ENCODE data around the gene PDE3B.

The PDE3B gene

DNA sequence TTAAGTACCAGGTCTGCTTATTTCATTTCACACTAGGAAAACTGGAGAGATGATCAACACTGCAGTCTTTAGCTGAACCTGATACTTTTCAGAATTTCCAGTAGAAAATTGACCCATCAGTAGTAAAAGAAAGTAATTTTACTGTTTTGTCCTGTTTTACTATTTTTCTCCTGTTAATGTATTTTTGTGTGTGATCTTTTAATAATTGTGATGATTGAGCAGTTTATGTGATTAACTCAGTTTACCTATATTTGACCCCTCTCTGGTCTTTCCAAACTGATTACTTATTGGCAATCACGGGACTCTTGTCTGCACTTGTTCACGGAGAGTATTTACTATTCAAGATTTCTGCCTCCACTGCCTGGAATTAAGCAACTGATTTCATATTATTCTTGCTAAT lies 249.0 kb downstream of the PDE3B start:
- ATAC-seq (ENCODE audit: low read depth) (no peak), DNase-seq (ENCODE audit: low spot score in 2 of 2) (no peak)
- H3K4me1 Mint-ChIP-seq: peaks cover 17% of the 10 kb centered on the region
- no peaks in the 10 kb centered on the region for H3K9me3 Mint-ChIP-seq
- H3K27me3 Mint-ChIP-seq: no peaks in the 10 kb centered on the region
- H3K27ac Mint-ChIP-seq: peak overlapping the region; percentile 90
- no peaks in the 10 kb centered on the region for H3K36me3 Mint-ChIP-seq
- peak overlapping the region; percentile 98 for H3K4me3 Mint-ChIP-seq

DNA sequence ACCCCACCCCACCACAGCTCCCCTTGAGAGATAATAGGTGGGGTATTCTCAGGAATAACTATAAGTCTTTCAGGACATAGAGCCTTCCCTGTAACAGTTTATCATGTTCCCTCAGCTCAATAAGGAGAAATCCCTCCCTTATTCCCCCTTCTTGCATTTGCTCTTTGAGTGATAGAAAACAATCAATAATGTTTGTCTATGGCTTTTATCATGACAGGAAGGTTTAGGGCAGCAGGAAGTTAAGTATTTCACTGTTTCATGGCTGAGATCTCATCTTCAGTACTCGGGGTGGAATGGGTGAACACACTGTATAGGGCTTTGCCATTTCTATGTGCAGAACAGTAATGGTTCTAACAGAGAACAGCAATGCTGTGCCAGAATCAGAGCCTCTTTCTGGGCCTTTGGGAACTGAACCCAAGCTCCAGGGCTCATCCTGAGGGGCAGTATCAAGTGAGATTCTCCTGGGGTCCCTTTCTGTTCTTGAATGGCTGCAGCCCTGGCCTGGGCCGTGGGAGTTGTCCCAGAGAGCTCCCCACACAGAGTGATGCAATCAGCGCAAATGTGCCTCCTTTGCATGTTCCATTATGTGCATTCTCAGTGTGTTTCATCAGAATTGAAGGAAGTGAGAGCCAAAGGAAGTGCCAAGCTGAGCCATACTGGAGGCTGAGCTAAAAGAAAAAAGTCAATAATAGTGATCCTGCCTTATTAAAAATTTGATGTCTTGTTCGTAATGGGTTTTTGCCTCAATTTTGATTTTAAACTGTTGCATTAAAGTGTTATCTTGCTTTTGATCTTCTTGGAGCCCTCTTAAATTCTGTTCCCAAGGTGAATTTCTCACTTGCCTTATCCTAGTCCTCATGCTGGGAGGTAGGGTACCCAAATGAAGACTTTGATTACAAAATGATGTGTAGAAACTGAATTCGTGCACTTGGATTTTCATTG lies 251.3 kb downstream of the PDE3B start:
- H3K27me3 Mint-ChIP-seq: no peaks in the 10 kb centered on the region
- H3K9me3 Mint-ChIP-seq: no peaks in the 10 kb centered on the region
- DNase-seq (ENCODE audit: low spot score in 2 of 2) (no peak), ATAC-seq (ENCODE audit: low read depth) (no peak)
- H3K36me3 Mint-ChIP-seq: no peaks in the 10 kb centered on the region
- H3K4me1 Mint-ChIP-seq: peaks cover 10% of the 10 kb centered on the region
- H3K4me3 Mint-ChIP-seq: no peak overlapping the region
- H3K27ac Mint-ChIP-seq: no peak overlapping the region

DNA sequence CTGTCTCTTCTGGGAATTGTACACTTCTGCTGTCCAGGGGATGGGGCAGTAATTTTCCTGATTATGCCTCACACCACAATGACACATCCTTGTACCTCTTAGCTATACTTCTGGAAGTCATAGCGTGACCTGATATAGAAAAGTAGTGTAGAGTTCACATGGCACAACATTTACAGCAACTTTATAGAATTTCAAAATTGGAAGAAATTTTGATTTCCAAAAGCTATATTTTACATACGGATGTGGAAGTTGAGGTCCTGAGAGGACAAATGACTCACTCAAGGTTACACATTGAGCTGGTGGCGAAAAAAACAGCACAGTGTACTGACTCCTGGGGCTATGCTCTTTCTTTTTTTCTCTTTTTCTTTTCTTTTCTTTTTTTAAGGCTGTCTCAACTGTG lies 254.8 kb downstream of the PDE3B start:
- Mint-ChIP-seq H3K27ac (no peak overlapping the region), H3K4me1 (peaks cover 2% of the 10 kb centered on the region), H3K4me3 (no peak overlapping the region), H3K27me3 (no peaks in the 10 kb centered on the region), H3K36me3 (no peaks in the 10 kb centered on the region), H3K9me3 (no peaks in the 10 kb centered on the region)
- DNase-seq (ENCODE audit: low spot score in 2 of 2) (no peak), ATAC-seq (ENCODE audit: low read depth) (no peak)

DNA sequence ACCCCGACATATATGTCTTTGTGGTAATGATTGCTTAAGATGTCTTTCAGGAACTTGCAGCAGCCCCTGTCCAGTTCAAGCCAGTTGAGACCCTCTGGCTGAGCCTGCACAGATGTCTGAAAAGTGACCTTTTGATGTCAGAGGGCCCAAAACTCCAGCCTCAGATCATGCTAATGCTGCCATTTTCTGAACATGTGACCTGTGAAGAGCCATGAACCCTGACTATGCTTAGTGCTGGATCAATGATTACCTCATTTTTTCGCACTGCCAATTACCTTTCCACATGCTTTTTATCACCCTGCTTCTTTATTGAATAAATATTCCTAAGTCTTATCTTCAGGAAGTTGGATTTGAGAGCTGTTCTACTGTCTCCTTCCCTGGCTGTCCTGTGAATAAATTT lies 255.3 kb downstream of the PDE3B start:
- DNase-seq (ENCODE audit: low spot score in 2 of 2) (no peak), ATAC-seq (ENCODE audit: low read depth) (no peak)
- H3K27me3 Mint-ChIP-seq: no peaks in the 10 kb centered on the region
- H3K27ac Mint-ChIP-seq: no peak overlapping the region
- no peaks in the 10 kb centered on the region for H3K36me3 Mint-ChIP-seq
- no peak overlapping the region for H3K4me3 Mint-ChIP-seq
- peaks cover 2% of the 10 kb centered on the region for H3K4me1 Mint-ChIP-seq
- no peaks in the 10 kb centered on the region for H3K9me3 Mint-ChIP-seq

DNA sequence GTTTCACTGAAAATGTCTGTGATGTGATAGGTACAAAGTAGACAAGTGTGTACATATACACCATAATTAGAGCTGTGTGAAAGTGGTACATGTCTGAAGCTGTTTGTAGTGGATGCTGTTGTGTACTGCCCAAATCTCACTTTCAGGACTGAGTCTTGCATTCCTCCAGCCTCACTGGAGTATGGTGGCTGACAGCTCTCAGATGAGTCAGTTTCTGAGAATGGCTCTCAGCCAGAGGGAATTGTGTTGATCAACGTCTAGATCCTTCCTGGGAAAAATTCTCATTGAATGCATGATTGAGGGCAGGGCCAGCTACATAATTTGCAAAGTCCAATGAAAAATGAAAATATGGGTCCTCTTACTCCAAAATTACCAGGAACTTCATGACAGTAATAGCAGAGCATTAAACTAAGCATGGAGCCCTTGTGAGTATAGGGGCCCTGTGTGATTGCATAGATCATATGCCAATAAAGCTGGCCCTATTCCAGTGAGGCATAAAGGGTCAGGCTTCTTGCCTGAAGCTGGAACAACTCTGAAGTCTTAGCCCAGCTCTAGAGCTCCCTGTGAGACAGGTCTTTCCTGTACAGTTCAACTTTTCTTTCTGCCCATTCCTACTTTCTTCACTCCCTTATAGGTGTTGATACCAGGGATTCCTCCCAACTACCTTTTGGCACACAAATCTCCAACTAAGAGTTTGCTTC lies 259.2 kb downstream of the PDE3B start:
- H3K36me3 Mint-ChIP-seq: no peaks in the 10 kb centered on the region
- ATAC-seq (ENCODE audit: low read depth): no peak
- no peaks in the 10 kb centered on the region for H3K27me3 Mint-ChIP-seq
- H3K27ac Mint-ChIP-seq: no peak overlapping the region
- H3K4me1 Mint-ChIP-seq: peaks cover 24% of the 10 kb centered on the region
- no peak overlapping the region for H3K4me3 Mint-ChIP-seq
- H3K9me3 Mint-ChIP-seq: no peaks in the 10 kb centered on the region
- DNase-seq (ENCODE audit: low spot score in 2 of 2): no peak

DNA sequence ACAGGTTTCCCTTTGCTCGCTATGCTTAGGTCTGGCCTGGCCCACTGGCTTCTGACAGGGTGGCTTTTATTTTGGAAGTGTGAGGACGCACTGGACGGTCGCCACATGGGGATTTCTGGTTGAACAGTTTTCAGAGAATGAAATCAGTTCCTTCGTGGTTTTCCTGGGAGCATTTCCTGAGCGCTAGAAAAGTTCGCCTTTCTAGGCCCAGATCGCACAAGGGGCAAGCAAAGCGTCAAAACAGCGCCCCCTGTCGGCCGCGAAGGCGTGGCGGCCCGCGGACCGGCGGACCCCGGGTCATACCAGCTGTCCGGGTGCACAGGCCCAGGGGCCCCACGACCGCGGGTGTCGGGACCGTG lies 261.1 kb downstream of the PDE3B start:
- no peak for ATAC-seq (ENCODE audit: low read depth)
- H3K4me3 Mint-ChIP-seq: peak overlapping the region; percentile 81
- H3K4me1 Mint-ChIP-seq: peaks cover 30% of the 10 kb centered on the region

DNA sequence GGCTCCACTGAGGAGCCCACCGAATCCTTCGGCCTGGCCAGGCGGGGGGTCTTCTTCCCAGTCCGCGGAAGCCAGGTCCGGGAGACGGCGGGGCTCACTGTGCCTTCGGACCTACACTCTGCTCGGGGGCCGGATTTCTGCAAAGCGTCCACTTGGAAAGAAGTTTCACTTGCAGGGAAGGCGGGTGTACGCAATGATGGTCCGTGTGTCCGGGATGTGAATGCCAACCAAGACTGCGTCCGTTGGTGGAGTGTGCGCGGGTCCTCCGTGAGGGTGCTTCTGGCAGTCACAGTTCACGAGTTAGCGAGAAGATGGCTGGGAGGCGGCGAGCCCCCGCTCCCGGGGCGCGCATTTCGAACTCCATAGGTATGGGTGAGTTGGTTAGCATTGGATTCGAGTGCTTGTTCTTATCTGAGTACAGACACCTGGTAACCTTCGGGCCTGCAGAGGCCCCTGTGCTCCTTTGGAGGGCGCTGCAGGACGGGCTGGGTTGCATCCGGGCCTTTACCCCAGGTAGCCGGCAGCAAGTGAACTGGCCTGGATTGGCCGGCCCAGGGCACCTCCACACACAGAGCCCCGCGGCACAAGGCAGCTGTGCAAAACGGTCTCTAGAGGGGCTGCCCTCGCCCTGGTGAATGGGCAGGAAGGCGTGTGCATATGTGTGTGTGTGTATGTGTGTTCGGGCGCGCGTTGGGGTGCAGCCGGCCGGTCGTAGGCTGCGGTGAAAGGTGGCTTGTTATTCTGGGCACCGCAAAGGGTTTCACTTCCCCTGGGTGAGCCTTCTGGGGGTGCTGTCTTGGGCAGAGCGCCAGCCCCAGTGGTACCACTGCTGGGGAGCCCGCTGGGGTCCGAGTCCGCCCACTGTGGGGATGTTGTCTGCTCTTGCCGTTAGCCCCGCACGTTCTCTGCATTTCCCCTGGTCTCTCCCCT lies 261.8 kb downstream of the PDE3B start:
- ATAC-seq (ENCODE audit: low read depth) (peak; percentile 79), DNase-seq (ENCODE audit: low spot score in 2 of 2) (peak; percentile 78 to 86)
- no peaks in the 10 kb centered on the region for H3K27me3 Mint-ChIP-seq
- H3K4me3 Mint-ChIP-seq: peak overlapping the region; percentile 81
- H3K9me3 Mint-ChIP-seq: no peaks in the 10 kb centered on the region
- no peaks in the 10 kb centered on the region for H3K36me3 Mint-ChIP-seq
- H3K27ac Mint-ChIP-seq: peak overlapping the region; percentile 56
- H3K4me1 Mint-ChIP-seq: peaks cover 30% of the 10 kb centered on the region

More for the DNA sequence above, 261.1 kb downstream of the PDE3B start:
- Mint-ChIP-seq H3K27me3 (no peaks in the 10 kb centered on the region), H3K27ac (no peak overlapping the region), H3K9me3 (no peaks in the 10 kb centered on the region), H3K36me3 (no peaks in the 10 kb centered on the region)
- DNase-seq (ENCODE audit: low spot score in 2 of 2): peak; percentile 63 to 77

DNA sequence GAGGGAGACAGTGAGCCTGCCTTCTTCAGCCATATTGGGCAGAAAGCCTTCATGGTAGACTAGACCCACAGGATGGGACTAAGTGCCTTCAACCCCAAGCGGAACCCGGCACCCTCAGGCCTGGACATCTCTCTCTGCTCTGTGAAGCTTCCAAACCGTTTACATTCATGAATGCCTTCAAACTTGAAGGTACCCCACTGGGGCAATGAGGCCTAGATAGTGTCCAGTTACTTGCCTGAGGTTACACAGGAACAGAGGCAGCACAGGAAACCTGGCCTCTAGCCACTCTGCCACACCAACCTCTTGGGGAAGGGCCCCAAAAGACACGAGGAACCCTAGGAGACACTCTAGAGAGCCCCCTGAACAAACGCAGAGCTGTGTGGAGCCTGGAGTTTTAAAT lies 263.0 kb downstream of the PDE3B start:
- H3K36me3 Mint-ChIP-seq: no peaks in the 10 kb centered on the region
- no peak overlapping the region for H3K4me3 Mint-ChIP-seq
- no peaks in the 10 kb centered on the region for H3K27me3 Mint-ChIP-seq
- peaks cover 30% of the 10 kb centered on the region for H3K4me1 Mint-ChIP-seq
- H3K27ac Mint-ChIP-seq: peak overlapping the region; percentile 56
- no peak for ATAC-seq (ENCODE audit: low read depth)
- no peaks in the 10 kb centered on the region for H3K9me3 Mint-ChIP-seq
- DNase-seq (ENCODE audit: low spot score in 2 of 2): peak; percentile 3 to 35

DNA sequence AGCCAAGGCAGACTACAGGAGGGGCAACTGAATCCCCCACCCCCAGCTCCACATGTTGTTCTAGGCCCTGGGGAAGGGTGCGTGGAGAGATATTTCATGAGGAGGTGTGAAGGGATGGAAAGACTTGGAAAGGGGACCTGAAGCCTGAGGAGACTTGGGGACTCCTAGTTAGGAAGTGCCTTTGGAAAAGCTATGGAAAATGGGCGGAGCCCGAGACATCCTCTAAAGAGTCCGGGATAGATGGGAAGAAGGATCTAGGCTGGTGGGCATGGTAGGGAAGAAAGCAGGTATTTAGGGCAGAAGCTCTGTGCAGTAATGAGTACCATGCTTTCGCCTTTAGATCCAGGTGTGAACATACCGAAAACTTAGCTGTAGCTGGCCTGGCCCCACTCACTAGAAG lies 263.4 kb downstream of the PDE3B start:
- H3K4me1 Mint-ChIP-seq: peaks cover 30% of the 10 kb centered on the region
- no peaks in the 10 kb centered on the region for H3K27me3 Mint-ChIP-seq
- H3K36me3 Mint-ChIP-seq: no peaks in the 10 kb centered on the region
- DNase-seq (ENCODE audit: low spot score in 2 of 2): no peak
- ATAC-seq (ENCODE audit: low read depth): no peak
- no peak overlapping the region for H3K4me3 Mint-ChIP-seq
- peak overlapping the region; percentile 56 for H3K27ac Mint-ChIP-seq
- H3K9me3 Mint-ChIP-seq: no peaks in the 10 kb centered on the region

DNA sequence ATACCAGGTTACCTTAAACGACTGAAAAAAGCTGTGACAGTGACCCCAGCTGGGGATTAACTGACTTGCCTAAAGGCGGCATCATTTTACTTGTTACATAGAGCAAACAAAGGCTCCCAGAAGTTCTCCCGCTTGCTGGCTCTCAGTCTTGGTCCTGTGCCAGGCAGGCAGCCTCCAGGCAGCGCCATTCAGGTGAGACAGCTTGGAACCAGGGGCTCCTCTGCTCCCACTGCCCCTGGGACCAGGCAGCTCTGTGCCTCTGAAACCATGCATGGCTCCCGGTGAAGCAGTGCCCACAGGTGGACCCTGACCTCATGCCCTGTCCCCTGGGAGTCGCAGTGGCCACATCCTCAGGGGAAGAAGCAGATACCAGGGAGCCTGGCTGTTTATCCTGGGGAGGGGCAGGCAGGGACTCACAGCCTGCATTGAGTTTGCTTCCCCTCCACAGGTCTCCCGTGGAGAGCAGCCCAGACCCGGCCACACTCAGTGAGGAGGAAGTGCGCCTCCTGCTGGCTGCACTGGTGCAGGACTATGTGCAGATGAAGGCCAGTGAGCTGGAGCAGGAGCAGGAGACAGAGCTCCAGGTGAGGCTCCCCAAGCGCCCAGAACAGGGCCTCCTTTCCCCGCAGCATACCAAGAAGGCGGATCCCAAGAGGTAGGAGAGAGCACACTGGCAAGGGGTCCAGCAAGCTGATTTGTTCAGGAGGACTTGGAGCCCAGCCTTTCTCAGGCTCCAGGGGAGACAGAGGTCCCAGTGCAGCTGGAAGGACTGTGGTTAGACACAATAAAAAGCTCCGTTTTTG lies 264.0 kb downstream of the PDE3B start:
- Mint-ChIP-seq H3K4me3 (no peak overlapping the region), H3K27ac (peak overlapping the region; percentile 56), H3K36me3 (no peaks in the 10 kb centered on the region), H3K4me1 (peaks cover 30% of the 10 kb centered on the region), H3K9me3 (no peaks in the 10 kb centered on the region), H3K27me3 (peaks cover 1% of the 10 kb centered on the region)
- ATAC-seq (ENCODE audit: low read depth) (peak; percentile 43), DNase-seq (ENCODE audit: low spot score in 2 of 2) (peak; percentile 80 to 85)

DNA sequence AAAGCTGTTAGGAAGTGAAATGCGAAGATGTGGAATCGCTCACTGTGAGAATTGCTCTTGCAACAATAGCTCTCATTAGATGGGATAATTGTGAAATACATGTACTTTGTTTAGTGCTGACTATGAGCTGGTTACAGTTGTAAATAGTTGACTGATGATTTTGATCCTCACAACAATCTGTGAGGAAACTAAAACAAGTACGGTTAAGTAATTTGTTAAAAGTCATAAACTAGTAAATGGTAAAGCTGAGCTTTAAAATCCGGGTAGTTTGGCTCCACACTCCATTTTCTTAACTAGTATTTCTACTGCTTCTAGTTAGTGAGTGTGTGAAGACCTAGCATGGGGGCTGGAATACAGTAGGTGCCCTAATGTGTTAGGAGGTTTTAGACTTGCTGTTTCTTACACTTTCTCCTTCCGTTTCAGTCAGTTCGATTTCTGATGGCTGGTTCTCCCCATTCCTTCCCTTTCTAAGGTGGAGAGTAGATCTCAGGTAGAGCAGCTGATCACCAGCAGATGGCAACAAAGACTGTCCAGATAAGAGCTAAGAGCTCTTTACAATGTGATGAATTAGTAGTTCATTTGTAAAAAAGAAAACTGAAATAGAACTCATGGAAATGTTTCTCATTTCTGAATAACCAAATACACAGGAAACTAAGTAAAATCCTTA lies 264.7 kb downstream of the PDE3B start:
- Mint-ChIP-seq H3K36me3 (no peaks in the 10 kb centered on the region), H3K27me3 (peaks cover 1% of the 10 kb centered on the region), H3K9me3 (no peaks in the 10 kb centered on the region), H3K4me3 (no peak overlapping the region), H3K27ac (peak overlapping the region; percentile 38), H3K4me1 (peaks cover 30% of the 10 kb centered on the region)
- ATAC-seq (ENCODE audit: low read depth) (no peak), DNase-seq (ENCODE audit: low spot score in 2 of 2) (peak in 1 of 2 donors; percentile 37)

DNA sequence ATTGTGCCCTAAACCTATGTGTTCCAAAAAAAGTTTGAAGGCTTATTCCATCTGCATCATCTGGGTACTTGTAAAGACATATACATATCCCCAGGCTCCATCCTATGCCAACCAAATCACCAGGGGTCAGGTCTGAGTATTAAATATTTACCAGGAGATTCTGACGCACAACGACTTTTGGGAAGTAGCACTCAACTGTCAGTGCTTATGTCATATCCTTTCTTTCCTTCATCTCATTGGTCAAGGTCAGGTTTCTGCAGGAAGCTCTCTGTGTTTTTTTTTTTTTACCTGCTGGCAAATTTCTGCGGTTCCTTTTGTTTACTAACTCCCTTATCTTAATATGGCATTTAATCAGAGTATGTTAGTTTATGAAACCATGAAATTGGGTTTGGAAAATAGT lies 270.9 kb downstream of the PDE3B start:
- H3K27me3 Mint-ChIP-seq: peaks cover 8% of the 10 kb centered on the region
- H3K4me3 Mint-ChIP-seq: no peak overlapping the region
- no peaks in the 10 kb centered on the region for H3K4me1 Mint-ChIP-seq
- no peaks in the 10 kb centered on the region for H3K36me3 Mint-ChIP-seq
- no peak for DNase-seq (ENCODE audit: low spot score in 2 of 2)
- H3K9me3 Mint-ChIP-seq: peaks cover 3% of the 10 kb centered on the region
- ATAC-seq (ENCODE audit: low read depth): no peak
- H3K27ac Mint-ChIP-seq: no peak overlapping the region

DNA sequence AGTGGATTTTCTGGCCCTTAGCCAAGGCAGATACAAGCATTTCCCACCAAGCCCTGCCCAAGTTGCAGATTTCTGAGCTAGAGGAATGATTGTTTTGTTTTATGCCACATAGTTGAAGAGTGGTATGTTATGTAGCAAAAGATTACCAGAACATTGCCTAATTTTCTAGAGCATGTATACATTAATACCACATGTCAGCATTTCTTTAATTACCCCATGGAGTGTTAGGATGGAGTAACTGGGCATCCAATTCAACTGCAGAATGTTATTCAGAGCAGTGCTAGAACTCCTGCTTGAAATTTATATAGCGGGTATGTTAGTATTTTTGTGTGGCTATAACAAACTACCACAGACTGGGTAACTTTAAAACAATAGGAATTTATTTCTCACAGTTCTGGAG lies 272.8 kb downstream of the PDE3B start:
- Mint-ChIP-seq H3K27me3 (peaks cover 14% of the 10 kb centered on the region), H3K36me3 (no peaks in the 10 kb centered on the region), H3K27ac (no peak overlapping the region), H3K4me3 (no peak overlapping the region), H3K4me1 (no peaks in the 10 kb centered on the region), H3K9me3 (peaks cover 3% of the 10 kb centered on the region)
- DNase-seq (ENCODE audit: low spot score in 2 of 2) (no peak), ATAC-seq (ENCODE audit: low read depth) (no peak)

All from memory B cell (primary cell).